HepG2 (cell line): ENCODE data around the gene SEMA7A. TPM values are rescaled to one million over a fixed set of nuclear protein-coding genes. Genes with fewer than 3 reads are reported as not detected.
A peak's percentile ranks its signal among the peaks of the same experiment; 100 is the strongest.

Experiments used
- ATAC-seq: fragments of 200-7000 bp; cut with Tn5 transposase; 3 replicates; pipeline ENCODE4 v1.9.1; 2020; ENCODE audit warnings: mild to moderate bottlenecking, moderate library complexity
- BruUV-seq: library from RNA; stranded (reverse); fragments of 400-500 nt; replicated peaks from 2 replicates; lab custom pipeline; 2021; lab: Mats Ljungman, UMichigan
- CTCF ChIA-PET: fragments of 300-600 bp; formaldehyde crosslinking; extraction: SDS; loops from one replicate; lab custom pipeline; 2021; ENCODE audit warnings: low total read pairs, inconsistent platforms, low intra/inter-chr PET ratio; lab: Yijun Ruan, JAX
- POLR2A ChIA-PET: fragments of 350-600 bp; sonication (Branson Sonifier 250); formaldehyde crosslinking; loops from one replicate; lab custom pipeline; 2020; ENCODE audit warnings: antibody characterized with exemption, inconsistent platforms; lab: Yijun Ruan, JAX
- DNase-seq: peaks from one replicate; pipeline ENCODE4 v3.0.0-alpha.2; 2015; ENCODE audit warnings: low spot score
- FAIRE-seq: peaks from 3 replicates; lab custom pipeline; 2011; peaks lifted over from hg19 to GRCh38; lab: Jason Lieb, UNC
- H2AFZ ChIP-seq: one replicate; pipeline ENCODE4 v1.6.1; 2011; ENCODE audit warnings: low read length, inconsistent platforms
- H3K27ac ChIP-seq: fragments of 300-600 bp; 3 replicates; pipeline ENCODE4 v1.8.0; 2011; ENCODE audit warnings: mixed run types, mild to moderate bottlenecking, mixed read lengths, low read length, inconsistent platforms; ENCODE audit not compliant: insufficient read depth; ENCODE audit errors: extremely low read length
- H3K27me3 ChIP-seq, 2 experiments: fragments of 200-600 bp in 1 of 2; 2 replicates in 1 of 2; 3 replicates in 1 of 2; pipeline versions ENCODE4 v1.6.0 to v1.8.0; 2011; ENCODE audit warnings: low read length in 2 of 2, mild to moderate bottlenecking in 2 of 2, moderate library complexity in 2 of 2, inconsistent platforms in 1 of 2; ENCODE audit not compliant: insufficient read depth in 2 of 2, control insufficient read depth in 1 of 2
- H3K36me3 ChIP-seq, 2 experiments: fragments of 200-600 bp in 1 of 2; replicated peaks in 1 of 2; 2 replicates in 1 of 2; 3 replicates in 1 of 2; pipeline versions ENCODE4 v1.5.1 to v1.8.0; 2011; ENCODE audit warnings: low read length in 2 of 2, inconsistent platforms in 1 of 2; ENCODE audit not compliant: insufficient read depth in 2 of 2, control insufficient read depth in 1 of 2
- H3K4me1 ChIP-seq: 2 replicates; pipeline ENCODE4 v1.5.1; 2012; ENCODE audit warnings: low read length, inconsistent platforms; ENCODE audit not compliant: insufficient read depth
- H3K4me2 ChIP-seq: 2 replicates; pipeline ENCODE4 v1.6.0; 2011; ENCODE audit warnings: low read depth, low read length, inconsistent platforms
- H3K4me3 ChIP-seq, 3 experiments: fragments of 200-600 bp in 1 of 3; sonication (generic), shearing (Covaris generic) in 1 of 3; replicated peaks in 1 of 3; 2 replicates each; pipeline ENCODE4 v1.5.1; 2011 to 2016; ENCODE audit warnings: low read length in 3 of 3, inconsistent platforms in 2 of 3, low read depth in 2 of 3, mild to moderate bottlenecking in 2 of 3, control low read depth in 1 of 3, mixed read lengths in 1 of 3; ENCODE audit not compliant: insufficient read depth in 1 of 3
- H3K79me2 ChIP-seq: one replicate; pipeline ENCODE4 v1.6.1; 2011; ENCODE audit warnings: low read length, inconsistent platforms; ENCODE audit not compliant: insufficient read depth
- H3K9ac ChIP-seq: 2 replicates; pipeline ENCODE4 v1.6.0; 2011; ENCODE audit warnings: mild to moderate bottlenecking, low read depth, low read length, inconsistent platforms; ENCODE audit not compliant: insufficient read depth
- H3K9me3 ChIP-seq: 2 replicates; pipeline ENCODE4 v1.5.1; 2012; ENCODE audit warnings: mild to moderate bottlenecking, low read length
- H4K20me1 ChIP-seq: 2 replicates; pipeline ENCODE4 v1.6.0; 2011; ENCODE audit warnings: inconsistent platforms, mild to moderate bottlenecking, low read length, moderate library complexity; ENCODE audit not compliant: insufficient read depth
- ATAD3A ChIP-seq: sonication (generic); formaldehyde crosslinking; IDR thresholded peaks from 2 replicates; pipeline ENCODE4 v1.4.0; 2020; ENCODE audit warnings: missing genetic modification reagents
- ATRX ChIP-seq: sonication (generic); formaldehyde crosslinking; IDR thresholded peaks from 2 replicates; pipeline ENCODE4 v1.4.0; 2020; ENCODE audit warnings: missing genetic modification reagents, borderline replicate concordance
- CHCHD3 ChIP-seq: sonication (generic); formaldehyde crosslinking; IDR thresholded peaks from 2 replicates; pipeline ENCODE4 v1.8.0; 2022; ENCODE audit warnings: mild to moderate bottlenecking, missing genetic modification reagents, moderate library complexity
- FOXK1 ChIP-seq: sonication (generic); formaldehyde crosslinking; IDR thresholded peaks from 2 replicates; pipeline ENCODE4 v1.4.0; 2020; ENCODE audit warnings: low read depth, missing genetic modification reagents, borderline replicate concordance
- NR2F6 ChIP-seq, 2 experiments: IDR thresholded peaks; 2 replicates each; pipeline ENCODE4 v1.6.1; 2016; ENCODE audit warnings: antibody characterized with exemption in 1 of 2, mild to moderate bottlenecking in 1 of 2
- PAX8 ChIP-seq: sonication (generic); formaldehyde crosslinking; IDR thresholded peaks from 2 replicates; pipeline ENCODE4 v1.8.0; 2022; ENCODE audit warnings: mild to moderate bottlenecking, missing genetic modification reagents, borderline replicate concordance
- SIX1 ChIP-seq: sonication (generic); formaldehyde crosslinking; IDR thresholded peaks from 2 replicates; pipeline ENCODE4 v1.4.0; 2020; ENCODE audit warnings: missing genetic modification reagents, borderline replicate concordance
- TOE1 ChIP-seq: sonication (generic); formaldehyde crosslinking; IDR thresholded peaks from 2 replicates; pipeline ENCODE4 v1.4.0; 2020; ENCODE audit warnings: mild to moderate bottlenecking, missing genetic modification reagents
- WIZ ChIP-seq: sonication (generic); formaldehyde crosslinking; IDR thresholded peaks from 2 replicates; pipeline ENCODE4 v1.5.1; 2020; ENCODE audit warnings: mild to moderate bottlenecking, missing genetic modification reagents
- ZBTB38 ChIP-seq: sonication (generic); formaldehyde crosslinking; IDR thresholded peaks from 2 replicates; pipeline ENCODE4 v1.5.1; 2020; ENCODE audit warnings: mild to moderate bottlenecking, missing genetic modification reagents
- ZNF572 ChIP-seq: sonication (generic); formaldehyde crosslinking; IDR thresholded peaks from 2 replicates; pipeline ENCODE4 v1.5.1; 2020; ENCODE audit warnings: mild to moderate bottlenecking, missing genetic modification reagents
- ZNF644 ChIP-seq: IDR thresholded peaks from 2 replicates; pipeline ENCODE4 v1.6.1; 2016; ENCODE audit warnings: low read depth
- ZNF724P ChIP-seq: sonication (generic); formaldehyde crosslinking; IDR thresholded peaks from 2 replicates; pipeline ENCODE4 v1.8.0; 2022; ENCODE audit warnings: missing genetic modification reagents, borderline replicate concordance
- ZSCAN9 ChIP-seq: IDR thresholded peaks from 2 replicates; pipeline ENCODE4 v1.6.1; 2016; ENCODE audit warnings: borderline replicate concordance
- WGBS: methylation state at CpG from one replicate; pipeline ENCODE4 v1.1.6; 2017; ENCODE audit warnings: low lambda C conversion rate; 5-methylcytosine and 5-hydroxymethylcytosine counted together
- in situ Hi-C: cut with HindIII; loops from 2 replicates; pipeline ENCODE4 v1.10.0; 2017; ENCODE audit warnings: low pct_unique_long_range_greater_than_20kb; ENCODE audit not compliant: extremely low pct_ligation_motif_present
- intact Hi-C: fragments of 100-400 bp; cut with micrococcal nuclease; formaldehyde crosslinking; loops from one replicate; pipeline ENCODE4 v1.10.0; 2022; ENCODE audit not compliant: unreplicated experiment
- polyA plus RNA-seq, 8 experiments: library from polyadenylated mRNA; depleted of rRNA in 3 of 8; stranded (reverse) in 7 of 8; unstranded in 1 of 8; fragments of >200 nt; fragmentation: Illumina TruSeq in 4 of 8; extraction: Trizol in 4 of 8; gene quantifications; 2 replicates each; pipeline versions ENCODE4 v1.2.1 to v1.2.3, GENCODE V29; 2011 to 2016; ENCODE audit warnings: low read depth in 4 of 8, missing spikeins in 1 of 8, mixed read lengths in 1 of 8; ENCODE audit not compliant: insufficient read depth in 1 of 8
- total RNA-seq, 5 experiments: library from RNA; depleted of rRNA; stranded (reverse); fragments of >200 nt; fragmentation: Illumina TruSeq; extraction: Trizol; gene quantifications; 2 replicates each; pipeline ENCODE4 v1.2.3, GENCODE V29; 2016; ENCODE audit warnings: low read depth in 1 of 5
- TF ChIP-seq, protein P1 (sequence below): sonication (generic); formaldehyde crosslinking; IDR thresholded peaks from 2 replicates; pipeline ENCODE4 v1.4.0; 2020; ENCODE audit warnings: mild to moderate bottlenecking, missing genetic modification reagents
- TF ChIP-seq, protein P2 (sequence below): sonication (generic); formaldehyde crosslinking; conservative IDR thresholded peaks from 2 replicates; pipeline ENCODE4 v1.4.0; 2020; ENCODE audit warnings: missing genetic modification reagents
- TF ChIP-seq, protein P3 (sequence below): sonication (generic); formaldehyde crosslinking; IDR thresholded peaks from 2 replicates; pipeline ENCODE4 v1.9.0; 2021; ENCODE audit warnings: missing genetic modification reagents, borderline replicate concordance

Gene SEMA7A
- total and polyA plus RNA-seq, 2 of the 13 experiments (the other 11 are each of a cell fraction or from before 2014, with no cell fraction given), result 9.0 to 15.8 TPM

DNA sequence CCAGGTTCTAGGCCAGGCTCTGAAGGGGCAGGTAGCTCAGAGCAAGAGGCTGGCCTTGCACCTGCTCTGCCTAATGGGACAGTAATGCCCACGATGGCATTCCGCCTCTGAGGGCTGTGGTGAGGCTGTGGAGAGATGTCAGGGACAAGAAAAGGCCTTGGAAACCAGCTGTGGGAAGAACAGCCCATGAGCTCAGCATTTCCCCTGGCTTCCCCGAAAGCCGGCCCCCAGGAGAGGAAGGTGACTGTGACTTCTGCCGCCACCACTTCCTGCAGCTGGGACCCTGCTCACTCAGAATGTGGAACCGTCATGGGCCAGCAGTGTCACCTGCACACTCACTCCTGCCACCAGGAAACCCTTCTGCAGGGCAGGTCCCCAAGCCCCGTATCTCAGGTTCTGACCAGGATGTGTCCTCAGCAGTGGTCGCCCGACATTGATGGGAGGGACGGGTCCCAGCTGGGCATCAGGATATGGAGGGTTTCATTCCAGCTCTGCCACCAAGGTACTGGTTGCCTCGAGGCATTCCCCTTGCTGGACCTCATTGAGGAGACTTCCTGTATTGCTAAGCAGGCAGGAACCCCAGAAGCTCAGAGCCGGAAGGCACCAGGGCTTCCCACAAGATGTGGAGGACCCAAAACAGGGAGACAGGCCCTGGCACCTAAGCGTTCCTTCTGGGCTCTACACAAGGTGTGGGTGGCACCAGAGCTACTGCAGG, 30.7 kb downstream of the SEMA7A start:
- FAIRE-seq (no peak), DNase-seq (no peak), ATAC-seq (peak; percentile 7; the same call in 2 of the 3 replicates)
- Histone ChIP-seq H3K9me3 (no peaks in the 10 kb centered on the region), H3K27ac (no peak overlapping the region), H3K36me3 (no peaks in the 10 kb centered on the region), H2AFZ (no peak overlapping the region), H3K9ac (no peak overlapping the region), H3K4me2 (no peak overlapping the region), H3K4me3 (no peak overlapping the region), H4K20me1 (no peaks in the 10 kb centered on the region), H3K4me1 (peaks cover 56% of the 10 kb centered on the region), H3K79me2 (no peaks in the 10 kb centered on the region), H3K27me3 (peaks cover 6 to 44% of the 10 kb centered on the region in 2 experiments)
- no TSS peak for BruUV-seq
- POLR2A ChIA-PET, result interaction anchor here (0.5 to 4.4 kb wide), 5 partner anchors 14 to 162 kb away, joined by 3 to 18 read pairs (median 3); no protein-coding TSS in a partner anchor
- 82% methylated on average over 3 of the region's 13 CpGs for WGBS
- TF ChIP-seq TOE1 (CRISPR knock-in tag), result no peak
- TF ChIP-seq CHCHD3, result no peak
- TF ChIP-seq ATAD3A (CRISPR knock-in tag), result no peak
- TF ChIP-seq NR2F6 (IDR thresholded peaks at IDR 0.05), result no peak
- TF ChIP-seq NR2F6 (CRISPR knock-in tag; IDR thresholded peaks at IDR 0.05), result no peak
- TF ChIP-seq, protein P1, sequence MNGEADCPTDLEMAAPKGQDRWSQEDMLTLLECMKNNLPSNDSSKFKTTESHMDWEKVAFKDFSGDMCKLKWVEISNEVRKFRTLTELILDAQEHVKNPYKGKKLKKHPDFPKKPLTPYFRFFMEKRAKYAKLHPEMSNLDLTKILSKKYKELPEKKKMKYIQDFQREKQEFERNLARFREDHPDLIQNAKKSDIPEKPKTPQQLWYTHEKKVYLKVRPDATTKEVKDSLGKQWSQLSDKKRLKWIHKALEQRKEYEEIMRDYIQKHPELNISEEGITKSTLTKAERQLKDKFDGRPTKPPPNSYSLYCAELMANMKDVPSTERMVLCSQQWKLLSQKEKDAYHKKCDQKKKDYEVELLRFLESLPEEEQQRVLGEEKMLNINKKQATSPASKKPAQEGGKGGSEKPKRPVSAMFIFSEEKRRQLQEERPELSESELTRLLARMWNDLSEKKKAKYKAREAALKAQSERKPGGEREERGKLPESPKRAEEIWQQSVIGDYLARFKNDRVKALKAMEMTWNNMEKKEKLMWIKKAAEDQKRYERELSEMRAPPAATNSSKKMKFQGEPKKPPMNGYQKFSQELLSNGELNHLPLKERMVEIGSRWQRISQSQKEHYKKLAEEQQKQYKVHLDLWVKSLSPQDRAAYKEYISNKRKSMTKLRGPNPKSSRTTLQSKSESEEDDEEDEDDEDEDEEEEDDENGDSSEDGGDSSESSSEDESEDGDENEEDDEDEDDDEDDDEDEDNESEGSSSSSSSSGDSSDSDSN (CRISPR knock-in tag), result no peak
- no peak for TF ChIP-seq ZSCAN9 (CRISPR knock-in tag)
- TF ChIP-seq WIZ, result no peak
- TF ChIP-seq ATRX (CRISPR knock-in tag), result no peak
- no peak for TF ChIP-seq ZNF572 (CRISPR knock-in tag)
- no peak for TF ChIP-seq ZNF724P
- no peak for TF ChIP-seq SIX1 (CRISPR knock-in tag)
- no peak for TF ChIP-seq PAX8 (CRISPR knock-in tag)
- no peak for TF ChIP-seq FOXK1 (CRISPR knock-in tag)
- no peak for TF ChIP-seq ZBTB38
- TF ChIP-seq, protein P2, sequence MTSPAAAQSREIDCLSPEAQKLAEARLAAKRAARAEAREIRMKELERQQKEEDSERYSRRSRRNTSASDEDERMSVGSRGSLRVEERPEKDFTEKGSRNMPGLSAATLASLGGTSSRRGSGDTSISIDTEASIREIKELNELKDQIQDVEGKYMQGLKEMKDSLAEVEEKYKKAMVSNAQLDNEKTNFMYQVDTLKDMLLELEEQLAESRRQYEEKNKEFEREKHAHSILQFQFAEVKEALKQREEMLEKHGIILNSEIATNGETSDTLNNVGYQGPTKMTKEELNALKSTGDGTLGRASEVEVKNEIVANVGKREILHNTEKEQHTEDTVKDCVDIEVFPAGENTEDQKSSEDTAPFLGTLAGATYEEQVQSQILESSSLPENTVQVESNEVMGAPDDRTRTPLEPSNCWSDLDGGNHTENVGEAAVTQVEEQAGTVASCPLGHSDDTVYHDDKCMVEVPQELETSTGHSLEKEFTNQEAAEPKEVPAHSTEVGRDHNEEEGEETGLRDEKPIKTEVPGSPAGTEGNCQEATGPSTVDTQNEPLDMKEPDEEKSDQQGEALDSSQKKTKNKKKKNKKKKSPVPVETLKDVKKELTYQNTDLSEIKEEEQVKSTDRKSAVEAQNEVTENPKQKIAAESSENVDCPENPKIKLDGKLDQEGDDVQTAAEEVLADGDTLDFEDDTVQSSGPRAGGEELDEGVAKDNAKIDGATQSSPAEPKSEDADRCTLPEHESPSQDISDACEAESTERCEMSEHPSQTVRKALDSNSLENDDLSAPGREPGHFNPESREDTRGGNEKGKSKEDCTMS, result no peak
- TF ChIP-seq, protein P3, sequence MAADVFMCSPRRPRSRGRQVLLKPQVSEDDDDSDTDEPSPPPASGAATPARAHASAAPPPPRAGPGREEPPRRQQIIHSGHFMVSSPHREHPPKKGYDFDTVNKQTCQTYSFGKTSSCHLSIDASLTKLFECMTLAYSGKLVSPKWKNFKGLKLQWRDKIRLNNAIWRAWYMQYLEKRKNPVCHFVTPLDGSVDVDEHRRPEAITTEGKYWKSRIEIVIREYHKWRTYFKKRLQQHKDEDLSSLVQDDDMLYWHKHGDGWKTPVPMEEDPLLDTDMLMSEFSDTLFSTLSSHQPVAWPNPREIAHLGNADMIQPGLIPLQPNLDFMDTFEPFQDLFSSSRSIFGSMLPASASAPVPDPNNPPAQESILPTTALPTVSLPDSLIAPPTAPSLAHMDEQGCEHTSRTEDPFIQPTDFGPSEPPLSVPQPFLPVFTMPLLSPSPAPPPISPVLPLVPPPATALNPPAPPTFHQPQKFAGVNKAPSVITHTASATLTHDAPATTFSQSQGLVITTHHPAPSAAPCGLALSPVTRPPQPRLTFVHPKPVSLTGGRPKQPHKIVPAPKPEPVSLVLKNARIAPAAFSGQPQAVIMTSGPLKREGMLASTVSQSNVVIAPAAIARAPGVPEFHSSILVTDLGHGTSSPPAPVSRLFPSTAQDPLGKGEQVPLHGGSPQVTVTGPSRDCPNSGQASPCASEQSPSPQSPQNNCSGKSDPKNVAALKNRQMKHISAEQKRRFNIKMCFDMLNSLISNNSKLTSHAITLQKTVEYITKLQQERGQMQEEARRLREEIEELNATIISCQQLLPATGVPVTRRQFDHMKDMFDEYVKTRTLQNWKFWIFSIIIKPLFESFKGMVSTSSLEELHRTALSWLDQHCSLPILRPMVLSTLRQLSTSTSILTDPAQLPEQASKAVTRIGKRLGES (CRISPR knock-in tag), result no peak
- no peak for TF ChIP-seq ZNF644 (CRISPR knock-in tag)
- in situ Hi-C loops, result no loop called here
- intact Hi-C loops, result no loop called here
- CTCF ChIA-PET, result no interaction called here
